ENCODE data around the gene CLEC10A. TPM values are rescaled to one million over a fixed set of nuclear protein-coding genes. Genes with fewer than 3 reads are reported as not detected.
"Not testable (repeated sequence)": the region's sequence is repeated elsewhere in the genome, so short reads cannot be mapped to it uniquely, and the experiment has no call there.

CLEC10A gene
- polyA plus RNA-seq, 4 donors = 0.45 to 14.6 (median 10.0) TPM

GRCh38 chr17:7102421-7102820 lies 22.4 kb upstream of the CLEC10A start:
- no peak for FAIRE-seq
- H3K27me3 ChIP-seq (ENCODE audit: control insufficient read depth in 3 of 3, insufficient read depth in 3 of 3, low read length in 3 of 3) = peaks cover 0 to 2% (median 0%) of the 10 kb centered on the region in 3 donors
- 51 to 61% (median 61%) methylated on average over 6 of the region's 6 CpGs for WGBS, 3 donors

GRCh38 chr17:7101531-7101930 lies 21.5 kb upstream of the CLEC10A start:
- FAIRE-seq (no peak), DNase-seq (no peak)
- H3K4me3 ChIP-seq (ENCODE audit: low read depth in 1 of 3, low read length in 3 of 3) = no peak overlapping the region
- no peak overlapping the region for H3K27ac ChIP-seq (ENCODE audit: low read depth in 1 of 3, low read length in 2 of 3)
- H3K27me3 ChIP-seq (ENCODE audit: control insufficient read depth in 3 of 3, insufficient read depth in 3 of 3, low read length in 3 of 3) = peaks cover 0 to 2% (median 0%) of the 10 kb centered on the region in 3 donors
- no peaks in the 10 kb centered on the region for H3K9me3 ChIP-seq (ENCODE audit: control insufficient read depth in 2 of 2, insufficient read depth in 1 of 2, low read depth in 1 of 2, low read length in 1 of 2)
- H3K36me3 ChIP-seq (ENCODE audit: control insufficient read depth in 3 of 3, insufficient read depth in 2 of 3, low read depth in 1 of 3, low read length in 3 of 3) = no peaks in the 10 kb centered on the region
- H3K4me1 ChIP-seq (ENCODE audit: control insufficient read depth in 3 of 3, insufficient read depth in 2 of 3, low read depth in 1 of 3, low read length in 2 of 3) = no peaks in the 10 kb centered on the region
- 85 to 88% (median 86%) methylated on average over 14 of the region's 14 CpGs for WGBS, 3 donors

More at GRCh38 chr17:7102421-7102820, 22.4 kb upstream of the CLEC10A start:
- no peaks in the 10 kb centered on the region for H3K4me1 ChIP-seq (ENCODE audit: control insufficient read depth in 3 of 3, insufficient read depth in 2 of 3, low read depth in 1 of 3, low read length in 2 of 3)
- no peaks in the 10 kb centered on the region for H3K36me3 ChIP-seq (ENCODE audit: control insufficient read depth in 3 of 3, insufficient read depth in 2 of 3, low read depth in 1 of 3, low read length in 3 of 3)
- no peak overlapping the region for H3K4me3 ChIP-seq (ENCODE audit: low read depth in 1 of 3, low read length in 3 of 3)
- H3K9me3 ChIP-seq (ENCODE audit: control insufficient read depth in 2 of 2, insufficient read depth in 1 of 2, low read depth in 1 of 2, low read length in 1 of 2) = no peaks in the 10 kb centered on the region
- H3K27ac ChIP-seq (ENCODE audit: low read depth in 1 of 3, low read length in 2 of 3) = no peak overlapping the region
- no peak for DNase-seq

- H3K27ac ChIP-seq (ENCODE audit: low read depth in 1 of 3, low read length in 2 of 3); H3K4me3 ChIP-seq (ENCODE audit: low read depth in 1 of 3, low read length in 3 of 3); H3K36me3 ChIP-seq (ENCODE audit: control insufficient read depth in 3 of 3, insufficient read depth in 2 of 3, low read depth in 1 of 3, low read length in 3 of 3); H3K4me1 ChIP-seq (ENCODE audit: control insufficient read depth in 3 of 3, insufficient read depth in 2 of 3, low read depth in 1 of 3, low read length in 2 of 3); H3K27me3 ChIP-seq (ENCODE audit: control insufficient read depth in 3 of 3, insufficient read depth in 3 of 3, low read length in 3 of 3); FAIRE-seq; H3K9me3 ChIP-seq (ENCODE audit: control insufficient read depth in 2 of 2, insufficient read depth in 1 of 2, low read depth in 1 of 2, low read length in 1 of 2); DNase-seq: not testable (repeated sequence)
- 93 to 94% (median 93%) methylated on average over 24 to 50 of the region's 50 CpGs for WGBS, 3 donors
Measured at GRCh38 chr17:7100641-7101379, 20.8 kb upstream of the CLEC10A start.

GRCh38 chr17:7098802-7099459 lies 18.9 kb upstream of the CLEC10A start:
- FAIRE-seq = no peak

GRCh38 chr17:7097940-7098339 lies 17.9 kb upstream of the CLEC10A start:
- 56 to 63% (median 62%) methylated on average over 5 of the region's 5 CpGs for WGBS, 3 donors
- Histone ChIP-seq H3K27me3 (ENCODE audit: control insufficient read depth in 3 of 3, insufficient read depth in 3 of 3, low read length in 3 of 3) (peaks cover 0 to 2% (median 0%) of the 10 kb centered on the region in 3 donors), H3K36me3 (ENCODE audit: control insufficient read depth in 3 of 3, insufficient read depth in 2 of 3, low read depth in 1 of 3, low read length in 3 of 3) (no peaks in the 10 kb centered on the region), H3K4me3 (ENCODE audit: low read depth in 1 of 3, low read length in 3 of 3) (no peak overlapping the region), H3K27ac (ENCODE audit: low read depth in 1 of 3, low read length in 2 of 3) (no peak overlapping the region), H3K9me3 (ENCODE audit: control insufficient read depth in 2 of 2, insufficient read depth in 1 of 2, low read depth in 1 of 2, low read length in 1 of 2) (no peaks in the 10 kb centered on the region), H3K4me1 (ENCODE audit: control insufficient read depth in 3 of 3, insufficient read depth in 2 of 3, low read depth in 1 of 3, low read length in 2 of 3) (no peaks in the 10 kb centered on the region)
- no peak for DNase-seq
- FAIRE-seq = no peak

More at GRCh38 chr17:7098802-7099459, 18.9 kb upstream of the CLEC10A start:
- no peaks in the 10 kb centered on the region for H3K36me3 ChIP-seq (ENCODE audit: control insufficient read depth in 3 of 3, insufficient read depth in 2 of 3, low read depth in 1 of 3, low read length in 3 of 3)
- WGBS, 3 donors = 75 to 82% (median 81%) methylated on average over 13 of the region's 13 CpGs
- no peaks in the 10 kb centered on the region for H3K9me3 ChIP-seq (ENCODE audit: control insufficient read depth in 2 of 2, insufficient read depth in 1 of 2, low read depth in 1 of 2, low read length in 1 of 2)
- peaks cover 0 to 2% (median 0%) of the 10 kb centered on the region in 3 donors for H3K27me3 ChIP-seq (ENCODE audit: control insufficient read depth in 3 of 3, insufficient read depth in 3 of 3, low read length in 3 of 3)
- H3K4me1 ChIP-seq (ENCODE audit: control insufficient read depth in 3 of 3, insufficient read depth in 2 of 3, low read depth in 1 of 3, low read length in 2 of 3) = no peaks in the 10 kb centered on the region
- no peak for DNase-seq
- H3K27ac ChIP-seq (ENCODE audit: low read depth in 1 of 3, low read length in 2 of 3) = no peak overlapping the region
- no peak overlapping the region for H3K4me3 ChIP-seq (ENCODE audit: low read depth in 1 of 3, low read length in 3 of 3)

- Histone ChIP-seq H3K27me3 (ENCODE audit: control insufficient read depth in 3 of 3, insufficient read depth in 3 of 3, low read length in 3 of 3) (no peaks in the 10 kb centered on the region), H3K27ac (ENCODE audit: low read depth in 1 of 3, low read length in 2 of 3) (no peak overlapping the region), H3K9me3 (ENCODE audit: control insufficient read depth in 2 of 2, insufficient read depth in 1 of 2, low read depth in 1 of 2, low read length in 1 of 2) (no peaks in the 10 kb centered on the region), H3K4me3 (ENCODE audit: low read depth in 1 of 3, low read length in 3 of 3) (no peak overlapping the region), H3K36me3 (ENCODE audit: control insufficient read depth in 3 of 3, insufficient read depth in 2 of 3, low read depth in 1 of 3, low read length in 3 of 3) (no peaks in the 10 kb centered on the region), H3K4me1 (ENCODE audit: control insufficient read depth in 3 of 3, insufficient read depth in 2 of 3, low read depth in 1 of 3, low read length in 2 of 3) (no peaks in the 10 kb centered on the region)
- 78 to 92% (median 90%) methylated on average over 1 of the region's 1 CpG for WGBS, 3 donors
- no peak for DNase-seq
- no peak for FAIRE-seq
Measured at GRCh38 chr17:7095625-7096024, 15.6 kb upstream of the CLEC10A start.

- DNase-seq = no peak
- Histone ChIP-seq H3K4me1 (ENCODE audit: control insufficient read depth in 3 of 3, insufficient read depth in 2 of 3, low read depth in 1 of 3, low read length in 2 of 3) (no peaks in the 10 kb centered on the region), H3K36me3 (ENCODE audit: control insufficient read depth in 3 of 3, insufficient read depth in 2 of 3, low read depth in 1 of 3, low read length in 3 of 3) (no peaks in the 10 kb centered on the region), H3K27ac (ENCODE audit: low read depth in 1 of 3, low read length in 2 of 3) (no peak overlapping the region), H3K27me3 (ENCODE audit: control insufficient read depth in 3 of 3, insufficient read depth in 3 of 3, low read length in 3 of 3) (no peaks in the 10 kb centered on the region), H3K4me3 (ENCODE audit: low read depth in 1 of 3, low read length in 3 of 3) (no peak overlapping the region), H3K9me3 (ENCODE audit: control insufficient read depth in 2 of 2, insufficient read depth in 1 of 2, low read depth in 1 of 2, low read length in 1 of 2) (peaks cover 0 to 2% of the 10 kb centered on the region in 2 donors)
- FAIRE-seq = no peak
- 78 to 81% (median 79%) methylated on average over 10 of the region's 10 CpGs for WGBS, 3 donors
Measured at GRCh38 chr17:7094652-7095019, 14.6 kb upstream of the CLEC10A start.

- 71 to 80% (median 80%) methylated on average over 20 to 26 of the region's 28 CpGs for WGBS, 3 donors
- H3K9me3 ChIP-seq (ENCODE audit: control insufficient read depth in 2 of 2, insufficient read depth in 1 of 2, low read depth in 1 of 2, low read length in 1 of 2); H3K27me3 ChIP-seq (ENCODE audit: control insufficient read depth in 3 of 3, insufficient read depth in 3 of 3, low read length in 3 of 3); H3K36me3 ChIP-seq (ENCODE audit: control insufficient read depth in 3 of 3, insufficient read depth in 2 of 3, low read depth in 1 of 3, low read length in 3 of 3); H3K4me3 ChIP-seq (ENCODE audit: low read depth in 1 of 3, low read length in 3 of 3); DNase-seq; H3K27ac ChIP-seq (ENCODE audit: low read depth in 1 of 3, low read length in 2 of 3); H3K4me1 ChIP-seq (ENCODE audit: control insufficient read depth in 3 of 3, insufficient read depth in 2 of 3, low read depth in 1 of 3, low read length in 2 of 3); FAIRE-seq: not testable (repeated sequence)
Measured at GRCh38 chr17:7091311-7092005, 11.4 kb upstream of the CLEC10A start.
